BJ (cell line): ENCODE results near the gene EFNB2. TPM values are rescaled to one million over a fixed set of nuclear protein-coding genes. Genes with fewer than 3 reads are reported as not detected.

Experiments used
- CTCF ChIA-PET: fragments of 350-600 bp; formaldehyde crosslinking; extraction: SDS; loops from one replicate; lab custom pipeline; 2021; ENCODE audit warnings: antibody characterized with exemption, inconsistent platforms; lab: Yijun Ruan, JAX
- POLR2A ChIA-PET: fragments of 300-600 bp; sonication (Branson Sonifier 250); formaldehyde crosslinking; extraction: SDS; loops from one replicate; lab custom pipeline; 2021; ENCODE audit warnings: antibody characterized with exemption; lab: Charles Lee
- DNase-seq: peaks from one replicate; pipeline ENCODE4 v3.0.0-alpha.2; 2011; ENCODE audit warnings: low read depth
- H3K27me3 ChIP-seq: 2 replicates; pipeline ENCODE4 v1.6.0; 2011; ENCODE audit warnings: low read length; ENCODE audit not compliant: control insufficient read depth, insufficient read depth
- H3K36me3 ChIP-seq: 2 replicates; pipeline ENCODE4 v1.5.1; 2011; ENCODE audit warnings: low read length; ENCODE audit not compliant: control insufficient read depth, insufficient read depth
- H3K4me3 ChIP-seq: 2 replicates; pipeline ENCODE4 v1.5.1; 2011; ENCODE audit warnings: low read depth, mild to moderate bottlenecking, control low read depth, low read length
- polyA plus RNA-seq: library from polyadenylated mRNA; depleted of rRNA; stranded (reverse); fragments of >200 nt; gene quantifications from 2 replicates; pipeline ENCODE4 v1.2.3, GENCODE V29; 2011
- TF ChIP-seq, protein P1 (sequence below): IDR thresholded peaks from 2 replicates; pipeline ENCODE4 v1.5.1; 2011; ENCODE audit warnings: low read depth, mild to moderate bottlenecking, control low read depth, inconsistent platforms, low read length, moderate library complexity; ENCODE audit not compliant: insufficient read depth

Gene EFNB2
- polyA plus RNA-seq, 1 experiment: 19.4 TPM

GRCh38 chr13:106472621-106473020 is 62.8 kb downstream of the EFNB2 start:
- Histone ChIP-seq H3K27me3 (no peaks in the 10 kb centered on the region), H3K4me3 (no peak overlapping the region), H3K36me3 (no peaks in the 10 kb centered on the region)
- ChIA-PET CTCF (interaction anchor here (0.8 to 1.5 kb wide), 2 partner anchors 9 to 22 kb away, joined by 3 to 4 read pairs; no protein-coding TSS in a partner anchor), POLR2A (no interaction called here)
- DNase-seq: no peak
- TF ChIP-seq, protein P1, sequence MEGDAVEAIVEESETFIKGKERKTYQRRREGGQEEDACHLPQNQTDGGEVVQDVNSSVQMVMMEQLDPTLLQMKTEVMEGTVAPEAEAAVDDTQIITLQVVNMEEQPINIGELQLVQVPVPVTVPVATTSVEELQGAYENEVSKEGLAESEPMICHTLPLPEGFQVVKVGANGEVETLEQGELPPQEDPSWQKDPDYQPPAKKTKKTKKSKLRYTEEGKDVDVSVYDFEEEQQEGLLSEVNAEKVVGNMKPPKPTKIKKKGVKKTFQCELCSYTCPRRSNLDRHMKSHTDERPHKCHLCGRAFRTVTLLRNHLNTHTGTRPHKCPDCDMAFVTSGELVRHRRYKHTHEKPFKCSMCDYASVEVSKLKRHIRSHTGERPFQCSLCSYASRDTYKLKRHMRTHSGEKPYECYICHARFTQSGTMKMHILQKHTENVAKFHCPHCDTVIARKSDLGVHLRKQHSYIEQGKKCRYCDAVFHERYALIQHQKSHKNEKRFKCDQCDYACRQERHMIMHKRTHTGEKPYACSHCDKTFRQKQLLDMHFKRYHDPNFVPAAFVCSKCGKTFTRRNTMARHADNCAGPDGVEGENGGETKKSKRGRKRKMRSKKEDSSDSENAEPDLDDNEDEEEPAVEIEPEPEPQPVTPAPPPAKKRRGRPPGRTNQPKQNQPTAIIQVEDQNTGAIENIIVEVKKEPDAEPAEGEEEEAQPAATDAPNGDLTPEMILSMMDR: no peak

GRCh38 chr13:106471957-106472543 is 63.4 kb downstream of the EFNB2 start:
- H3K36me3 ChIP-seq: no peaks in the 10 kb centered on the region
- TF ChIP-seq, protein P1: no peak
- ChIA-PET CTCF (interaction anchor here (1.5 kb wide), 1 partner anchor 9 kb away, joined by 4 read pairs; no protein-coding TSS in a partner anchor), POLR2A (no interaction called here)
- no peak overlapping the region for H3K4me3 ChIP-seq
- H3K27me3 ChIP-seq: no peaks in the 10 kb centered on the region
- DNase-seq: peak; percentile 37

GRCh38 chr13:106470576-106470975 is 64.9 kb downstream of the EFNB2 start:
- Histone ChIP-seq H3K27me3 (no peaks in the 10 kb centered on the region; the same call in 1 of the 2 replicates), H3K36me3 (no peaks in the 10 kb centered on the region), H3K4me3 (no peak overlapping the region)
- TF ChIP-seq, protein P1: no peak
- DNase-seq: no peak
- ChIA-PET CTCF (no interaction called here), POLR2A (no interaction called here)

DNA sequence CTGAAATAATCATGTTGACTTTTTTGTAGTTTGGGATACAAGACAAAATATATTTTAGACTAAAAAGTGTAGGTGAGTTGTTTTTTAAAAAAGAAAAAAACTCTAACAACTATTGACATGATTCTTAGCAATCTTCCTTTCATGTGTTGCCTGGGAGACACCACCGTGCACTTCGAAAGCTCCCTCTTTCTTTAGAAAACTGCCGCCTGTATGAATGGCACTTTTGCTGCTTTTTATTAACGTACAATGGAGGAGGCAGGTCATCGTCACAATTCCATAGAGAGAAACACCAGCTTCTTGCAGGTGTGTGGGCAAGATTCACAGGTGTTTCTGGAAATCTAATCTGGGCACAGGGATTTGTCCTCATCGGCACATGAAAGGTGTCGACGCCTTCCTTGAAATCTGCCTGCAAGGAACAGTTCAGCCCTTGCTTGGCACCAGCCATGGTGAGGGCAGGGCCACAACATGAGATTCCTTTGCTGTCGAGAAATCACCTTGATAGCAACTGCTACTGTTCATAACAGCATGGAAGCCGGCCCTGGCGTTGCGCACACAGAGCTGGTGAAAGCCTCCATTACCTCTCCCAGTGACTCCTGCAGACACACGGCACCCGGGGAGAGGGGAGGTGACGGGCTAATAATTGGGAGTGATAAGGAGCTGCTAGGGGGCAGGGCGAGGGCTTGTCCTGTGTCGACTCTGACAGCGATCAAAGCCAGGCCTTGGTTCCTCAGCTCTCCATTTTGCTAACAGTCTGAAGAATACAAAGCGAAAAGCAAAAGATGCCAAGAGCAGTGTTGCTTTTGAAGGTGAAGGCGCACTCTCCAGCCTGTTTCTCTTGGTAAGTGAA is 66.5 kb downstream of the EFNB2 start:
- no peak for DNase-seq
- Histone ChIP-seq H3K4me3 (no peak overlapping the region), H3K36me3 (no peaks in the 10 kb centered on the region), H3K27me3 (no peaks in the 10 kb centered on the region; the same call in 1 of the 2 replicates)
- ChIA-PET POLR2A (no interaction called here), CTCF (interaction anchor here (0.7 kb wide), 1 partner anchor 12 kb away, joined by 3 read pairs; no protein-coding TSS in a partner anchor)
- TF ChIP-seq, protein P1: no peak

- POLR2A ChIA-PET: no interaction called here
These were observed 67.3 kb downstream of the EFNB2 start for GRCh38 chr13:106468207-106468606.

More at GRCh38 chr13:106468207-106468606, 67.3 kb downstream of the EFNB2 start:
- CTCF ChIA-PET: no interaction called here
- no peak for DNase-seq
- Histone ChIP-seq H3K27me3 (no peaks in the 10 kb centered on the region; the same call in 1 of the 2 replicates), H3K4me3 (no peak overlapping the region), H3K36me3 (no peaks in the 10 kb centered on the region)
- TF ChIP-seq, protein P1: no peak
